ENCODE results near the gene ALOXE3. TPM values are rescaled to one million over a fixed set of nuclear protein-coding genes. Genes with fewer than 3 reads are reported as not detected.

Gene ALOXE3
- total RNA-seq, 4 donors from 2014 or later, result not detected

DNA sequence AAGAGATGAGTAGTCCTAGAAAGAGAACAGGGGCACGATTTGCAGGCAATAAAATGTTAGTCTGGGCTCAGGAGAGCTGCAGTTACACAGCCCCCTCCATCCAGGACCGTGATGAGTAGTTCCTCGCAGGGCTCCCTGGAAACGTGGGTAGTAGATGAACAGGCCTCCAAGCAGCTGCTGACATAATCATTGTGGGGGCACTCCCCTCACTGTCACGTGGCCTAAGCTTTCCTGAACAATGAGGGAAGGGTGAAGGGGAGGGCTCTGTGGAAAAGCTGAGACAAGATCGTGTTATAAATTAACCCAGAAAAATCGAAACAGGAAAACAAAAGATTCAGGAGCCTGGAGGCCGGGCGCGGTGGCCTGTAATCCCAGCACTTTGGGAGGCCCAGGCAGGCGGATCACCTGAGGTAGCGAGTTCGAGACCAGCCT lies 35.2 kb upstream of the ALOXE3 start:
- peak; percentile 33 for TF ChIP-seq EP300 (IDR thresholded peaks at IDR 0.05)
- peak in 1 of 2 donors; percentile 93 for TF ChIP-seq POLR2AphosphoS5 (IDR thresholded peaks at IDR 0.05)
- TF ChIP-seq, protein P1, sequence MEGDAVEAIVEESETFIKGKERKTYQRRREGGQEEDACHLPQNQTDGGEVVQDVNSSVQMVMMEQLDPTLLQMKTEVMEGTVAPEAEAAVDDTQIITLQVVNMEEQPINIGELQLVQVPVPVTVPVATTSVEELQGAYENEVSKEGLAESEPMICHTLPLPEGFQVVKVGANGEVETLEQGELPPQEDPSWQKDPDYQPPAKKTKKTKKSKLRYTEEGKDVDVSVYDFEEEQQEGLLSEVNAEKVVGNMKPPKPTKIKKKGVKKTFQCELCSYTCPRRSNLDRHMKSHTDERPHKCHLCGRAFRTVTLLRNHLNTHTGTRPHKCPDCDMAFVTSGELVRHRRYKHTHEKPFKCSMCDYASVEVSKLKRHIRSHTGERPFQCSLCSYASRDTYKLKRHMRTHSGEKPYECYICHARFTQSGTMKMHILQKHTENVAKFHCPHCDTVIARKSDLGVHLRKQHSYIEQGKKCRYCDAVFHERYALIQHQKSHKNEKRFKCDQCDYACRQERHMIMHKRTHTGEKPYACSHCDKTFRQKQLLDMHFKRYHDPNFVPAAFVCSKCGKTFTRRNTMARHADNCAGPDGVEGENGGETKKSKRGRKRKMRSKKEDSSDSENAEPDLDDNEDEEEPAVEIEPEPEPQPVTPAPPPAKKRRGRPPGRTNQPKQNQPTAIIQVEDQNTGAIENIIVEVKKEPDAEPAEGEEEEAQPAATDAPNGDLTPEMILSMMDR (IDR thresholded peaks at IDR 0.05), result no peak
- TF ChIP-seq POLR2A (IDR thresholded peaks at IDR 0.05; ENCODE audit: low read depth), result peak; percentile 56
- H3K4me3 ChIP-seq, result peak overlapping the region; percentile 72 to 93 (median 84)
- peak overlapping the region; percentile 94 to 100 (median 100) for H3K27ac ChIP-seq (replicated peaks in 1 of 4)
- no peaks in the 10 kb centered on the region for H3K9me3 ChIP-seq
- H3K4me1 ChIP-seq, result peaks cover 53 to 60% (median 59%) of the 10 kb centered on the region in 4 donors
- WGBS, result 18% methylated on average over 13 of the region's 13 CpGs
- peaks cover 22 to 30% (median 26%) of the 10 kb centered on the region in 4 donors for H3K36me3 ChIP-seq
- H3K27me3 ChIP-seq, result no peaks in the 10 kb centered on the region
- DNase-seq (ENCODE audit: extremely low spot score), result peak; percentile 96
- intact Hi-C loops (cut with DNase I), result loop anchor here (5.0 kb wide), 1 partner anchor 311 kb away; no protein-coding TSS in a partner anchor

DNA sequence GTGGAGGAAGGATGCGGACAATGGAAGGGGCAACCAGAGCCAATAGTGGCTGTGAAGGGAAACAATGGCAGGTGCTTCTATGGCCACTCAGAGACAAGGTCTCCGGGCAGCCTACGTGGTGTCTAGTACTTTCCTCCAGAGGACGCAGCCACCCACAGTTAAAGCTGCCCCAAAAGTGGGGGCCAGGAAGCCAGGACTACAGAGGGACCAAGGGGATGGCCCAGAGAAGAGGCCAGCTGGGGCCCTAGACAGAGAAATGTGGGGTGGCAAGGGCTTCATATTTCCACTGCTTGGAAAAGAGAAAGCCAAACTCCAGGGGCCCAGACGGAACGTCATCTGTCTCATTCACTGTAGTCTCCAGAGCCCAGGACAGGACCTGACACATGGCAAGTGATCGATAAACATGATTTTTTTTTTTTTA lies 34.7 kb upstream of the ALOXE3 start:
- H3K27ac ChIP-seq (replicated peaks in 1 of 4), result peak overlapping the region; percentile 94 to 100 (median 100)
- DNase-seq (ENCODE audit: extremely low spot score), result no peak
- TF ChIP-seq, protein P1 (IDR thresholded peaks at IDR 0.05), result no peak
- no peak for TF ChIP-seq EP300 (IDR thresholded peaks at IDR 0.05)
- no peak for TF ChIP-seq POLR2AphosphoS5 (IDR thresholded peaks at IDR 0.05)
- no peak for TF ChIP-seq POLR2A (IDR thresholded peaks at IDR 0.05; ENCODE audit: low read depth)
- H3K27me3 ChIP-seq, result no peaks in the 10 kb centered on the region
- peaks cover 54 to 60% (median 59%) of the 10 kb centered on the region in 4 donors for H3K4me1 ChIP-seq
- H3K9me3 ChIP-seq, result no peaks in the 10 kb centered on the region
- H3K4me3 ChIP-seq, result peak overlapping the region; percentile 72 to 93 (median 84)
- 58% methylated on average over 6 of the region's 7 CpGs for WGBS
- intact Hi-C loops (cut with DNase I), result loop anchor here (5.0 kb wide), 1 partner anchor 311 kb away; no protein-coding TSS in a partner anchor
- H3K36me3 ChIP-seq, result peaks cover 27 to 35% (median 31%) of the 10 kb centered on the region in 4 donors

DNA sequence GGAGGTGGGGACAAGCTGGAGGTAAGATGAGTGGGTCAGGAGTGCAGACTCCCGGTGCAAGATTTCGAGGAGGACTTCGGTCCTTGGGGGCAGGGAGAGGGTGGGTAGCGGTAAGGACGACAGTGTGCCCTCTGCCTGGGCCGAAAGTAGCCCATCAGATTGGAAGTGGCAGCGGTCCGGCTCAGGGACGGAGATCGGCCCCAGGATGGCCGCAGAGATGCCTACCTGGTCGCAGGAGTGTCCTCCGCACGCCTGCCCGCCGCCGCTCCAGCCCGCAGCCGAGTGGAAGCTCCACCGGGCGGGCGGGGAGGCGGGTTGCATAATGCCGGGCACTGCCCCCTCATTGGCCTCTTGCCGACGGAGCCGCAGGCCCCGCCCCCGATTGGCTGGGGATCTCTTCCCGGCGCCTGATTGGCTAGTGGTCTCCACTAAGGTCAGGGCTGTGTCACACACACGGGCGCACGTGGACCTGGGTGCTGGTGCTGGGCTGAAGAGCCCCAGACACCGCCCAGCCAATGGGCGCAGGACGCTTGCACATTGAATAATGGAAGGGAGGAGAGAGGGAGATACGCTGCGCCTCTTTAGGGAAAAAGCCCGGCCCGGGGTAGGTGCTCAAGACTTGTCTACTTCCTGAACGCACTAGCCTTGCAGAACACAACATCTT lies 33.9 kb upstream of the ALOXE3 start, which contains the start of gene PER1:
Gene PER1, minus strand, starts transcription at position 293 of the 664 bp plus-strand sequence. CDS start 1,698 bp downstream, outside the sequence.
- H3K27ac ChIP-seq (replicated peaks in 1 of 4), result peak within 1 kb of the TSS; percentile 94 to 100 (median 100)
- H3K36me3 ChIP-seq, result peaks cover 35 to 43% (median 39%) of the 10 kb centered on the region in 4 donors
- no peaks in the 10 kb centered on the region for H3K9me3 ChIP-seq
- no peaks in the 10 kb centered on the region for H3K27me3 ChIP-seq
- DNase-seq (ENCODE audit: extremely low spot score), result peak; percentile 99
- TF ChIP-seq POLR2AphosphoS5 (IDR thresholded peaks at IDR 0.05) (peak in 1 of 2 donors; percentile 99), EP300 (IDR thresholded peaks at IDR 0.05) (peak; percentile 2), POLR2A (IDR thresholded peaks at IDR 0.05; ENCODE audit: low read depth) (peak; percentile 97)
- TF ChIP-seq, protein P1 (IDR thresholded peaks at IDR 0.05), result peak in 1 of 3 experiments; percentile 7
- intact Hi-C loops (cut with DNase I), result loop anchor here (5.0 kb wide), 1 partner anchor 310 kb away; no protein-coding TSS in a partner anchor
- 6% methylated on average over 21 of the region's 42 CpGs for WGBS
- peaks cover 54 to 60% (median 59%) of the 10 kb centered on the region in 4 donors for H3K4me1 ChIP-seq
- peak within 1 kb of the TSS; percentile 72 to 93 (median 84) for H3K4me3 ChIP-seq

DNA sequence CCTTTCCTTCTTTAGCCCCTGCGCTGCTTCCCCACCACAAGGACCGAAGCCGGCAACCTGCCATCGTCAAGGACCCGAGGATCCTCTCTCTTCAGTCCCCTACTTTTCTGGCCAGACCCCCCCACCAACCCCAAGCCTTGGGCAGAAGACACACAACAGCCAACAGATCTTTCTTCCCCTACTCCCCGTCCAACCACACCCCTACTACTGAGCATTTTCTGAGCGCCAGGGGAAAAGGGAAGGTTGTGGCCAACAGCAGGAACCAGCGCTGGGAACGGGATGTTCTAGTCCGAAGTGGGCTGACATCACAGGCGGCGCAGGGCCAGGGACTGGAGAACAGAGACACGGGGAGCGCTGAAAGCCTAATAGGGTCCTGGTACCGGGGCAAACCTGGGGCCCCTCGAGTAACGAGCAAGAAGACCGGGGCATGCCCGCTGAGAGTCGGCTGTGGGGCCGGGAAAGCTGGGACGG lies 33.4 kb upstream of the ALOXE3 start:
- Histone ChIP-seq H3K4me1 (peaks cover 54 to 61% (median 59%) of the 10 kb centered on the region in 4 donors), H3K27ac (replicated peaks in 1 of 4) (peak overlapping the region; percentile 94 to 100 (median 100)), H3K4me3 (peak overlapping the region; percentile 72 to 93 (median 84)), H3K9me3 (no peaks in the 10 kb centered on the region), H3K36me3 (peaks cover 40 to 48% (median 44%) of the 10 kb centered on the region in 4 donors), H3K27me3 (no peaks in the 10 kb centered on the region)
- intact Hi-C loops (cut with DNase I), result loop anchor here (5.0 kb wide), 1 partner anchor 309 kb away; no protein-coding TSS in a partner anchor
- under 1% methylated on average over 21 of the region's 22 CpGs for WGBS
- peak; percentile 98 for DNase-seq (ENCODE audit: extremely low spot score)
- peak; percentile 99 for TF ChIP-seq EP300 (IDR thresholded peaks at IDR 0.05)
- TF ChIP-seq POLR2AphosphoS5 (IDR thresholded peaks at IDR 0.05), result peak in 1 of 2 donors; percentile 26
- TF ChIP-seq, protein P1 (IDR thresholded peaks at IDR 0.05), result no peak
- TF ChIP-seq POLR2A (IDR thresholded peaks at IDR 0.05; ENCODE audit: low read depth), result peak; percentile 54
